ENCODE data around the gene LRIT3. TPM values are rescaled to one million over a fixed set of nuclear protein-coding genes. Genes with fewer than 3 reads are reported as not detected.

The LRIT3 gene
- total and polyA plus RNA-seq, 10 donors, result 0.13 to 0.94 (median 0.28) TPM

GRCh38 chr4:109879636-109880314 is 31.9 kb downstream of the LRIT3 start:
- DNase-seq, result peak; percentile 53
- H3K4me1 ChIP-seq, result no peaks in the 10 kb centered on the region
- H3K27me3 ChIP-seq (replicated peaks in 1 of 7), result peaks cover 0 to 12% (median 0%) of the 10 kb centered on the region in 7 donors
- WGBS, 5 donors, result 91 to 96% (median 95%) methylated on average over 7 of the region's 7 CpGs
- H3K27ac ChIP-seq, result no peak overlapping the region
- TF ChIP-seq POLR2A (IDR thresholded peaks at IDR 0.05) (no peak), POLR2AphosphoS5 (IDR thresholded peaks at IDR 0.05) (no peak), CTCF (IDR thresholded peaks at IDR 0.05 in 8 of 11, conservative IDR thresholded peaks at IDR 0.05 in 3 of 11) (no peak)
- intact Hi-C loops (cut with DNase I; ENCODE audit: low total_unique reads), result no loop called here
- H3K9me3 ChIP-seq, result no peaks in the 10 kb centered on the region
- no peak overlapping the region for H3K4me3 ChIP-seq
- H3K36me3 ChIP-seq, result no peaks in the 10 kb centered on the region

GRCh38 chr4:109886303-109886702 is 38.4 kb downstream of the LRIT3 start:
- no peaks in the 10 kb centered on the region for H3K4me1 ChIP-seq
- H3K27ac ChIP-seq, result no peak overlapping the region
- H3K27me3 ChIP-seq (replicated peaks in 1 of 7), result no peaks in the 10 kb centered on the region
- H3K4me3 ChIP-seq, result no peak overlapping the region
- intact Hi-C loops (cut with DNase I; ENCODE audit: low total_unique reads), result no loop called here
- no peaks in the 10 kb centered on the region for H3K9me3 ChIP-seq
- TF ChIP-seq POLR2AphosphoS5 (IDR thresholded peaks at IDR 0.05), result no peak
- TF ChIP-seq CTCF (IDR thresholded peaks at IDR 0.05 in 8 of 11, conservative IDR thresholded peaks at IDR 0.05 in 3 of 11), result no peak
- TF ChIP-seq POLR2A (IDR thresholded peaks at IDR 0.05), result no peak
- no peak for DNase-seq
- no peaks in the 10 kb centered on the region for H3K36me3 ChIP-seq

GRCh38 chr4:109887071-109887470 is 39.2 kb downstream of the LRIT3 start:
- H3K9me3 ChIP-seq, result no peaks in the 10 kb centered on the region
- no peak overlapping the region for H3K27ac ChIP-seq
- no peak overlapping the region for H3K4me3 ChIP-seq
- no peak for DNase-seq
- H3K27me3 ChIP-seq (replicated peaks in 1 of 7), result no peaks in the 10 kb centered on the region
- no peaks in the 10 kb centered on the region for H3K36me3 ChIP-seq
- WGBS, 5 donors, result 41 to 47% (median 42%) methylated on average over 6 of the region's 6 CpGs
- intact Hi-C loops (cut with DNase I; ENCODE audit: low total_unique reads), result no loop called here
- TF ChIP-seq POLR2A (IDR thresholded peaks at IDR 0.05), result no peak
- TF ChIP-seq POLR2AphosphoS5 (IDR thresholded peaks at IDR 0.05), result no peak
- no peak for TF ChIP-seq CTCF (IDR thresholded peaks at IDR 0.05 in 8 of 11, conservative IDR thresholded peaks at IDR 0.05 in 3 of 11)
- no peaks in the 10 kb centered on the region for H3K4me1 ChIP-seq

GRCh38 chr4:109890076-109890475 is 42.2 kb downstream of the LRIT3 start:
- no peak overlapping the region for H3K4me3 ChIP-seq
- no peak for DNase-seq
- no peak overlapping the region for H3K27ac ChIP-seq
- no peaks in the 10 kb centered on the region for H3K36me3 ChIP-seq
- no peak for TF ChIP-seq POLR2A (IDR thresholded peaks at IDR 0.05)
- TF ChIP-seq POLR2AphosphoS5 (IDR thresholded peaks at IDR 0.05), result no peak
- TF ChIP-seq CTCF (IDR thresholded peaks at IDR 0.05 in 8 of 11, conservative IDR thresholded peaks at IDR 0.05 in 3 of 11), result no peak
- no peaks in the 10 kb centered on the region for H3K4me1 ChIP-seq
- H3K27me3 ChIP-seq (replicated peaks in 1 of 7), result no peaks in the 10 kb centered on the region
- intact Hi-C loops (cut with DNase I; ENCODE audit: low total_unique reads), result no loop called here
- no peaks in the 10 kb centered on the region for H3K9me3 ChIP-seq
